22Rv1 (cell line): ENCODE measurements around the gene POTEF.
"Not testable (repeated sequence)": the region's sequence is repeated elsewhere in the genome, so short reads cannot be mapped to it uniquely, and the experiment has no call there.

Experiments
- CTCF ChIP-seq: fragments of 450-650 bp; IDR thresholded peaks from 2 replicates; pipeline ENCODE4 v1.5.1; 2017; ENCODE audit warnings: mild to moderate bottlenecking
- ZFX ChIP-seq: fragments of 450-650 bp; IDR thresholded peaks from 2 replicates; pipeline ENCODE4 v1.6.1; 2017; ENCODE audit warnings: antibody characterized with exemption, borderline replicate concordance

GRCh38 chr2:130128464-130128863, 558 bp downstream of the POTEF start:
- TF ChIP-seq CTCF, ZFX: not testable (repeated sequence)
